Measurements from ENCODE around the gene MINK1.

Gene MINK1

GRCh38 chr17:4833178-4833940 is at the start of gene MINK1:
Gene MINK1 (plus strand): TSS chr17:4833340. CDS start chr17:4833584, 244 bp downstream.
- peak; percentile 91 for DNase-seq

- no peak for DNase-seq
These were observed 47.6 kb upstream of the MINK1 start for GRCh38 chr17:4785311-4786105.

DNA sequence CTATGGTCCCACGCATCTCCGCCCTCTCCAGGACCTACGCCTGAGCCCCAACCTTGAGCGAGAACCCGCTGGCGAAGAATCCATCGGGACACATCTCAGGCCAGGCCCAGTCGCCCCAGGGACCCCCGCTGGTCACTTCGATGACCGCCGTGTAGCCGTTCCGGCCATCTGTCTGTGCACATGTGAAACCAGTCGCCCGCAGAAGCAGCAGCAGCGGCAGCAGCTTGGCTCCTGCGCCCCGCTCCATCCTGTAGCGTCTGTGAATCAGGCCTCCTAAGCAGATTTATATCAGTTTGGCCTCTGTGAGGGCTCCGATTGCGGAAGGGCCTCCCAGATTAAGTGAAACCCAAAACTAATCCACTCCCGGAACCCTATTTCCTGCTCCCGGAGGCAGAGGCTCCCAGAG is 47.0 kb upstream of the MINK1 start, which contains the start of gene VMO1:
Gene VMO1 (minus strand): TSS at position 259 of the 406 bp plus-strand sequence. CDS start 12 bp downstream, at position 247.
- no peak for DNase-seq

GRCh38 chr17:4786516-4786915 is 46.6 kb upstream of the MINK1 start:
- no peak for DNase-seq

DNA sequence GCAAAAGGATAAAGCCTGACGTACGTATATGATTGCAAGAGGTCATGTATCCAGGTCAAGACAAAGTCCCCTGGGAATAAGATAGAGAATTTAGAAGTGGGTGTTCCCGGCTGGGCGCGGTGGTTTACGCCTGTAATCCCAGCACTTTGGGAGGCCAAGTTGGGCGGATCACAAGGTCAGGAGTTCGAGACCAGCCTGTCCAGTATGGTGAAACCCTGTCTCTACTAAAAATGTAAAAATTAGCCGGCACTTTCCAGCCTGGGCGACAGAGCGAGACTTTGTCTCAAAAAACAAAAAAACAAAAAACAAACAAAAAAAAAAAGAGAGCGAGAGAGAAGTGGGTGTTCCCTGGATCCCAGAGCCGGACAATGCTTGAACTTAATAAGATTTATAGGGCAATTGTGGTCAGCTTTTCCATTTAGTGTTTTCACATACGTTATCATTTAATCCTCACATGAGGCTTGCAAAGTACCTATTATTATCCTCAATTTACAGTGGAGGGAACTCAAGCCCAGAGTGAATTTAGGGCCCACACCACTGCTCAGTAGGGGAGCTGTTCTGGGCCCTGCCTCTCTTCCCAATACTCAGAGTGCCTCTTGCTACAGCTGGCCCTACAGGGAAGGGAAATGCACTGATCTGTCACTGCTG is 44.9 kb upstream of the MINK1 start:
- no peak for DNase-seq

GRCh38 chr17:4788807-4789700 is 44.1 kb upstream of the MINK1 start, which contains the start of gene GLTPD2:
Gene GLTPD2 (plus strand): TSS chr17:4788964. CDS start chr17:4789012, 48 bp downstream.
- DNase-seq, result no peak

DNA sequence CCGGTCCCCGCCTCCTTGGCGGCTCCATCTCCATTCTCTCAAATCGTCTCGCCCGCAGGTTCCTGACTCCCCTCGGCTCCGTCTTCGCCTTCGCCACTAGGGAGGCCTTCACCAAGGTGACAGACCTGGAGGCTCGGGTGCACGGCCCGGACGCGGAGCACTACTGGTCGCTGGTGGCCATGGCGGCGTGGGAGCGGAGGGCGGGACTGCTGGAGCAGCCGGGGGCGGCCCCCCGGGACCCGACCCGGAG is 43.5 kb upstream of the MINK1 start:
- DNase-seq, result no peak

GRCh38 chr17:4789951-4790704 is 43.0 kb upstream of the MINK1 start:
- DNase-seq, result peak; percentile 88

DNA sequence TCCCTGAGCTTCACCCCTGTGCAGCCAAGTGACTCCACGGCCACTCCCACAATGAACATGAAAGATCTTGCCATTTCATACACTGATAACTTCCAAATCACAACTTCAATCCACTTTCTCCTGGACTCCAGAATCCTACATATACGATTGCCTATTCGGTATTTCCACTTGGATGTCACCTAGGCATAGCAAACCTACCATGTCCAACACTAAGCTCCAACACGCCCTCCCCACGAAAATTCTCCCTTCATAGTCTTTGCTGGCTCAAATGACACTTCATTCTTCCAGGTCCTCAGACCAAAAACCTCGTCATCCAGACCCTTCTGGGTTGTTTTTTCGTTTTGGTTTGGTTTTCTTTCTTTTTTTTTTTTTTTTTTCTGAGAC is 42.4 kb upstream of the MINK1 start:
- DNase-seq, result no peak

GRCh38 chr17:4795168-4795567 is 38.0 kb upstream of the MINK1 start:
- no peak for DNase-seq

- peak; percentile 54 for DNase-seq
These were observed 36.6 kb upstream of the MINK1 start for GRCh38 chr17:4796552-4796920.

GRCh38 chr17:4800462-4801196 is 32.5 kb upstream of the MINK1 start:
- no peak for DNase-seq

DNA sequence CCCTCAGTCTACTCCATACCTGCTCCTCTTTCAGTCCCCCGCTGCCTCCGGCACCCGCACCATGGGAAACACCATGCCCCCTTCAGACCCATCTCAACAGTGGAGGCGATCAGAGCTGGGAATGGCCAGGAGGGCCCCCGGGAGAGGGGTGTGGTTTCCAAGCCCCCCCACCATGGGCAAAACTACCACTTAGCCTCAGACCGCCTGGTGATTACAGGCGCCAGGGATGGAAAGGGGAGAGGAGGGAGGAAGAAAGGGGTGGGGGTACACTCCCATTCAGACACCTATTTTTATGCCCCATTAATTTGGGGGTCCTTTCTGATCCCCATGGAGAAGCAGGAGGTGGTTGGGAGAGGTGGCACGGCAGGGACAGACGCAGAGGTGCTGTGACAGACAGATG is 30.9 kb upstream of the MINK1 start, which contains the start of gene C17orf114:
Gene C17orf114 (minus strand): TSS at position 101 of the 400 bp plus-strand sequence.
- no peak for DNase-seq

- DNase-seq, result peak; percentile 51
These were observed 26.7 kb upstream of the MINK1 start for GRCh38 chr17:4806456-4806776.

DNA sequence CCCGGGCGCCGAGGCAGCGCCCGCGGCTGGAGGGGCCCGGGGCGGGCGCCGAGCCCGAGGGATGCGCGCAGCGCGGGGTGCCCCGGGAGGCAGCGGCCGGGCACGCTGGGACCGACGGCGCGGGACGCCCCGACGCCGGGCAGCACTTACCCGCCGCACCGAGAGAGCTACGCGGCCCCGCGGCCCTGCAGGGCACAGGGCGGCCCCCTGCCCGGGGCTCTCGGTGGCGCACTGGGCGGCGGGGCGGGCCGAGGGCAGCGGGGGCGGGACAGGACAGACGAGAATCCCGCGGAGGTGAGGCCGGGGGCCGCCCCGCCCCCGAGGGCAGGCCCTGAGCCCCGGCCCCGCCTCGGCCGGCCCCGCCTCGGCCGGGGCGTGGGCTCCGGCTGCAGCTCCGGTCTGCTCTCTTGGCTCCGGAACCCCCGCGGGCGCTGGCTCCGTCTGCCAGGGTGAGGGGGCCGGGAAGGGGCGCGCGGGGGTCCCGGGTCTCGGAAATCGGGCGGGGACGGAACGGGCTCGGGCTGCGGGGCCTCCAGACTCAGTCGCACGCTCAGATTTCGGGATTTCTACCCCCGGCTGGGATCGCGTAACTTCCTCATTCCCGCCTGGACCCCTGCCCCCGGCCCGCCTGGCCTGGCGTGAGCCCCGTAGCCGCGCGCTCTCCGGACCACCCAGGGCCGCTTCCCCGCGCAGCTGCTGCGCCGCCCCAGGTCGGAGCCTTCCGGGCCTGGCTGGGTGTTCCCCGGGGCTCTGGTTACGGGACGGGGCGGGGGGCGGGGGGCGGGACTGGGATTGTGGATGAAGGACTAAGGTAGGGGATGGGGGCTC is 26.1 kb upstream of the MINK1 start, which contains the start of gene PLD2:
Gene PLD2 (plus strand): TSS at position 376 of the 828 bp plus-strand sequence. CDS start 621 bp downstream, outside the sequence.
- DNase-seq, result peak; percentile 93

DNA sequence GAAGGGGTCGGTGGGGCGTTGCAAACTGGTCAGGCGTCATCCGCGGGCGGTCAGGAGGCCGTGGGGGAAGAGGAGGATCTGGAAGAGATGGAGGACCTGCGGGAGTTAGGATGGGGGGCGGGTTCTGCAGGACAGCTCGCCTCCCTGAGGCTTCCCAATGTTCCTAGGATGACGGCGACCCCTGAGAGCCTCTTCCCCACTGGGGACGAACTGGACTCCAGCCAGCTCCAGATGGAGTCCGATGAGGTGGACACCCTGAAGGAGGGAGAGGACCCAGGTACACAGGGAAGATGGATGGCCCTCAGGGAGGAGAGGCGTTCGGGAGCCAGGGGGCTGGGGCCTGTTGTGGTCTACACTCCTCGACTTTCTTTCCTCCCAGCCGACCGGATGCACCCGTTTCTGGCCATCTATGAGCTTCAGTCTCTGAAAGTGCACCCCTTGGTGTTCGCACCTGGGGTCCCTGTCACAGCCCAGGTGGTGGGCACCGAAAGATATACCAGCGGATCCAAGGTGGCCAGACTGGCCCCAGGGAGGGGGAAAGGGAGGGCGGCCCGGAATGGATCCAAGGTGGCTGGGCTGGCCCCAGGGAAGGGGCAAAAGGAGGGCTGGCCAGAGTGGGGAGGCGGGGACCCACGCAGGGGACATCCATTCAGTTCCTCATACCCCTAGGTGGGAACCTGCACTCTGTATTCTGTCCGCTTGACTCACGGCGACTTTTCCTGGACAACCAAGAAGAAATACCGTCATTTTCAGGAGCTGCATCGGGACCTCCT is 25.3 kb upstream of the MINK1 start:
- DNase-seq, result no peak

GRCh38 chr17:4808378-4808767 is 24.8 kb upstream of the MINK1 start:
- DNase-seq, result peak; percentile 52

GRCh38 chr17:4810696-4811290 is 22.3 kb upstream of the MINK1 start:
- DNase-seq, result no peak

DNA sequence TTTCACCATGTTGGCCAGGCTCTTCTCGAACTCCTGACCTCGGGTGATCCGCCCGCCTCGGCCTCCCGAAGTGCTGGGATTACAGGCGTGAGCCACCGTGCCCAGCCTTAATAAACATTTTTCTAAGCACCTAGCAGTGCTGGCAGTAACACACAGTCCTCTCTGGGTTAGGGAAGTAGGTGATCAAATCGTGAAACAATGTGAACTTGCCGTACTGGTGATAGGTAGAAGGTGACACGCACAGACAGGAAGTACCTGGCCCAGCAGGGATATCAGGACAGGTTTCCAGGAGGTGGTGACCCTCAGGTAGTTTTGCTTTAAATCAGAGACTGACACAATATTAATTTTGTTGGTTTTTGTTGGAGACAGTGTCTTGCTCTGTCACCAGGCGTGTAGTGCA is 21.7 kb upstream of the MINK1 start:
- no peak for DNase-seq

Data from right forelimb (tissue), 1 donor.